ENCODE results near the gene SLFN13. TPM values are rescaled to one million over a fixed set of nuclear protein-coding genes. Genes with fewer than 3 reads are reported as not detected.
A peak's percentile ranks its signal among the peaks of the same experiment; 100 is the strongest.

Gene SLFN13
- total and polyA plus RNA-seq, 9 of the 15 experiments (the other 6 are each of a cell fraction or from before 2014, with no cell fraction given) = 0.04 to 0.49 (median 0.17) TPM

GRCh38 chr17:35486920-35487732 lies 38.6 kb upstream of the SLFN13 start:
- Histone ChIP-seq H3K4me1 (replicated peaks in 1 of 2; ENCODE audit: control insufficient read depth in 2 of 2, insufficient read depth in 2 of 2, low read length in 2 of 2) (peaks cover 0 to 11% of the 10 kb centered on the region in 2 experiments; a peak in 2 of 5 replicates), H3K27me3 (ENCODE audit: control insufficient read depth in 2 of 2, insufficient read depth in 2 of 2, low read length in 2 of 2) (peaks cover 43 to 44% of the 10 kb centered on the region in 2 experiments), H3K27ac (ENCODE audit: extremely low read depth, low read depth, low read length) (no peak overlapping the region), H2AFZ (ENCODE audit: low read depth, low read length) (0 out of 2 replicates have a peak overlapping the region, but pooled peaks have one; percentile 6), H3K4me2 (ENCODE audit: insufficient read depth, low read length) (no peak overlapping the region), H4K20me1 (replicated peaks; ENCODE audit: control insufficient read depth, insufficient read depth, low read length) (no peaks in the 10 kb centered on the region), H3K36me3 (ENCODE audit: control insufficient read depth, insufficient read depth, low read length) (no peaks in the 10 kb centered on the region), H3K9ac (ENCODE audit: insufficient read depth in 1 of 2, low read depth in 2 of 2, low read length in 2 of 2) (0 out of 4 replicates have a peak overlapping the region, but pooled peaks of 1 of the 2 experiments have one; percentile 69), H3K4me3 (peak overlapping the region; percentile 17; the same call in 1 of the 2 replicates), H3K79me2 (ENCODE audit: control insufficient read depth, insufficient read depth, low read length) (no peaks in the 10 kb centered on the region), H3K9me1 (ENCODE audit: control insufficient read depth, insufficient read depth, low read length) (no peaks in the 10 kb centered on the region), H3K9me3 (replicated peaks; ENCODE audit: control insufficient read depth, insufficient read depth, low read depth, low read length) (no peaks in the 10 kb centered on the region)
- ChIA-PET POLR2A (no interaction called here), CTCF (ENCODE audit: low intra/inter-chr PET ratio) (no interaction called here)
- peak in 2 of 4 experiments; percentile 23 to 41 for DNase-seq (ENCODE audit: extremely low read depth in 1 of 4, low spot score in 3 of 4)
- peak; percentile 74 for ATAC-seq
- in situ Hi-C loops (cut with MboI) (no loop called here), intact Hi-C loops (cut with micrococcal nuclease) (no loop called here)
- 5% methylated on average over 36 of the region's 42 CpGs for WGBS (ENCODE audit: insufficient coverage, low coverage, missing lambda C conversion rate)
- no peak for FAIRE-seq
- no TSS peak for BruUV-seq (replicated peaks)
- TF ChIP-seq HDAC6 (IDR thresholded peaks at IDR 0.05; ENCODE audit: low read depth, low read length) (no peak), EGR1 (conservative IDR thresholded peaks at IDR 0.05) (peak; percentile 53), YY1 (IDR thresholded peaks at IDR 0.05; ENCODE audit: borderline replicate concordance in 1 of 3, control insufficient read depth in 1 of 3, extremely low read depth in 1 of 3, insufficient read depth in 3 of 3, insufficient read length in 1 of 3, insufficient replicate concordance in 2 of 3, low read depth in 1 of 3, low read length in 2 of 3) (peak in 1 of 3 experiments; percentile 54), HES1 (IDR thresholded peaks at IDR 0.05; ENCODE audit: low read depth) (0 out of 2 replicates have a peak, but pooled peaks have one; percentile 39), RBM14 (IDR thresholded peaks at IDR 0.05; ENCODE audit: borderline replicate concordance, insufficient read depth, low read depth, low read length) (no peak), GTF2F1 (IDR thresholded peaks at IDR 0.05; ENCODE audit: low read depth, low read length) (no peak), GABPA (tag; conservative IDR thresholded peaks at IDR 0.05; ENCODE audit: low read depth) (peak; percentile 62; the same call in 1 of the 2 replicates), RNF2 (IDR thresholded peaks at IDR 0.05) (peak; percentile 36; the same call in 1 of the 2 replicates), ZNF778 (CRISPR knock-in tag; IDR thresholded peaks at IDR 0.05) (no peak), HNRNPL (IDR thresholded peaks at IDR 0.05; ENCODE audit: low read depth, low read length) (no peak), CBX8 (IDR thresholded peaks at IDR 0.05; ENCODE audit: borderline replicate concordance, extremely low read depth, low read depth, low read length, poor library complexity, severe bottlenecking) (no peak), TEAD4 (IDR thresholded peaks at IDR 0.05; ENCODE audit: low read length) (no peak), TEAD4 (CRISPR knock-in tag; IDR thresholded peaks at IDR 0.05; ENCODE audit: borderline replicate concordance) (no peak), ETV1 (tag; conservative IDR thresholded peaks at IDR 0.05; ENCODE audit: low read depth) (peak; percentile 56), CEBPG (CRISPR knock-in tag; IDR thresholded peaks at IDR 0.05) (no peak), CEBPG (tag; conservative IDR thresholded peaks at IDR 0.05 in 1 of 2, IDR thresholded peaks at IDR 0.05 in 1 of 2) (0 out of 4 replicates have a peak, but pooled peaks of 1 of the 2 experiments have one; percentile 15), KDM5B (IDR thresholded peaks at IDR 0.05; ENCODE audit: insufficient replicate concordance, low read depth, low read length) (no peak)
- TF ChIP-seq, protein P1, sequence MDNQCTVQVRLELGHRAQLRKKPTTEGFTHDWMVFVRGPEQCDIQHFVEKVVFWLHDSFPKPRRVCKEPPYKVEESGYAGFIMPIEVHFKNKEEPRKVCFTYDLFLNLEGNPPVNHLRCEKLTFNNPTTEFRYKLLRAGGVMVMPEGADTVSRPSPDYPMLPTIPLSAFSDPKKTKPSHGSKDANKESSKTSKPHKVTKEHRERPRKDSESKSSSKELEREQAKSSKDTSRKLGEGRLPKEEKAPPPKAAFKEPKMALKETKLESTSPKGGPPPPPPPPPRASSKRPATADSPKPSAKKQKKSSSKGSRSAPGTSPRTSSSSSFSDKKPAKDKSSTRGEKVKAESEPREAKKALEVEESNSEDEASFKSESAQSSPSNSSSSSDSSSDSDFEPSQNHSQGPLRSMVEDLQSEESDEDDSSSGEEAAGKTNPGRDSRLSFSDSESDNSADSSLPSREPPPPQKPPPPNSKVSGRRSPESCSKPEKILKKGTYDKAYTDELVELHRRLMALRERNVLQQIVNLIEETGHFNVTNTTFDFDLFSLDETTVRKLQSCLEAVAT (IDR thresholded peaks at IDR 0.05) = no peak

All from K562 (cell line).